ENCODE data around the gene NHLH2.

The NHLH2 gene

GRCh38 chr1:115802416-115802815 is 38.5 kb downstream of the NHLH2 start:
- DNase-seq (ENCODE audit: low read depth in 2 of 2), result no peak

- DNase-seq (ENCODE audit: low read depth in 2 of 2), result no peak
These were observed 43.4 kb downstream of the NHLH2 start for GRCh38 chr1:115797486-115797885.

- no peak for DNase-seq (ENCODE audit: low read depth in 2 of 2)
These were observed 44.0 kb downstream of the NHLH2 start for GRCh38 chr1:115796897-115797296.

DNA sequence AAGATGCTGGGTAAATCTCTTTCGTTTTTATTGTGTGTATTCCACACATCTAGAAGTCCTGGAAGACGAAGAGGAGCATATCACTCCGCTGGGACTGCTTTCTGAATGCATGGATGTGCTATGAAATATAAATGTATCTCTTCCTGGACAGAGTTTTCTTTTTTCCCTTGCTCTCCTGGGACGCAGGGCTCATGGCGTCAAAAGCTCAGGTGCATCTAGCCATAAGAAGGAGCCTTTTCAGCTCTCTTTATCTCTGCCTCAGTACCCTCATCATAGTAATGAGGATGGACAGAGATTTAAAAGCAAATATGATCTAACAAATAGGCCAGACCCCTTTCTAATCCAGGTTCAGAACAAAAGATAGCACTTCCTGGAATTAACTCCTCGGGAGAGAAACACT is 44.9 kb downstream of the NHLH2 start:
- no peak for DNase-seq (ENCODE audit: low read depth in 2 of 2)

- no peak for DNase-seq (ENCODE audit: low read depth in 2 of 2)
These were observed 45.8 kb downstream of the NHLH2 start for GRCh38 chr1:115794976-115795639.

- DNase-seq (ENCODE audit: low read depth in 2 of 2), result no peak
These were observed 47.8 kb downstream of the NHLH2 start for GRCh38 chr1:115793162-115793561.

DNA sequence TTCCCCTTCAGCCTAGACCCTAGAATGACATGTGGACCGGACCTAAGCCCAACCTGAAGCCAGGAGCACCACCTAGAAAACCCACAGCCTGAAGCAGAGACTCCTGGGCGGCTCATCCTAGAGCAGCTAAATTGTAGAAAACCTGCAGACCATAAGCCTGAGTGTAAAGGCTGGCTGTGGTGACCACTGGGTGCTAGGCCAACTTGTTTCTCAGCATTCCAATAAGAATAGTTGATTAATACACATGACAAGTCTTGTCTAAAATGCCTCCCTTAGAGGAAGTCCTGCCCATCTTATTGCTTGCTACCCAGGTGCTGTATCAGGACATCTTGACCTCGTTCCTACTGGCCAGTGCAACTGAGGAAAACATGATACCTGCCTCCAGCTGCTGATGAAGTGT is 49.1 kb downstream of the NHLH2 start:
- DNase-seq (ENCODE audit: low read depth in 2 of 2), result no peak

GRCh38 chr1:115790846-115791245 is 50.1 kb downstream of the NHLH2 start:
- DNase-seq (ENCODE audit: low read depth in 2 of 2), result no peak

DNA sequence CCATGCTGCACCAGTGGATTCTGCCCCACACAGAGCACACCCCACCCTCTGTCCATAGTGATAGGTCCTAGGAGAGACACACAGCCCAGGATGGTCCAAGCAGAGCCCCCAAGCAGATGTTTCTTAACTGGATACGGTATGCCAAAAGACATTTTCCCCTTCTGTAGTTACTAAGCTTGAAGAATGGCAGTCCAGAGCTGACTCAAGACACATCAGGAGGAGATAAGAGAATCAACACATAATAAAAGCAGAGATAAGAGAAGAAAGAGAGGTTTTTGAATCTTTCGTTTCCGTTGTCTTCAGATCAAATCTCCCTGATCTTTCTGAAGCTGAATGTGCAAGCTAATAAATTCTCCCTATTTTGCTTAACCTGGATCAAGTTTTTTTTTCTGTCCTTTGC is 50.6 kb downstream of the NHLH2 start:
- no peak for DNase-seq (ENCODE audit: low read depth in 2 of 2)

Data from stimulated activated CD8-positive, alpha-beta memory T cell treated with anti-CD3 and anti-CD28 coated beads, Interleukin-15, amount 100 ng/mL, for 48 hours (primary cell).